HCEC 1CT (cell line): ENCODE results near the gene DHRS7B.

ENCODE experiments used
- DNase-seq: peaks from one replicate; pipeline ENCODE4 v3.0.0-alpha.2; 2017

The DHRS7B gene

DNA sequence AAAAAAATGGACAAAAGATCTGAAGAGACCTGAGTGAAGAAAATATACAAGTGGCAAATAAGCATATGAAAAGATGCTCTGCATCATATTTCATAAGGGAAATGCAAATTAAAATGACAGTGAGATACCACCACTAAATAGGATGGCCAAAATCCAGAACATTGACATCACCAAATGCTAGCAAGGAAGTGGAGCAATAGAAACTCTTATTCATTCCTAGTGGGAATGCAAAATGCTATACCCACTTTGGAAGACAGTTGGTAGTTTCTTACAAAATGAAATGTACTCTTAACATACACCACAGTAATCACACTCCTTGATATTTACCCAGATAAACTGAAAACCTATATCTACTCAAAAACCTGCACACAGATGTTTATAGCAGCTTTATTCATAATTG is 33.6 kb downstream of the DHRS7B start:
- DNase-seq: no peak

DNA sequence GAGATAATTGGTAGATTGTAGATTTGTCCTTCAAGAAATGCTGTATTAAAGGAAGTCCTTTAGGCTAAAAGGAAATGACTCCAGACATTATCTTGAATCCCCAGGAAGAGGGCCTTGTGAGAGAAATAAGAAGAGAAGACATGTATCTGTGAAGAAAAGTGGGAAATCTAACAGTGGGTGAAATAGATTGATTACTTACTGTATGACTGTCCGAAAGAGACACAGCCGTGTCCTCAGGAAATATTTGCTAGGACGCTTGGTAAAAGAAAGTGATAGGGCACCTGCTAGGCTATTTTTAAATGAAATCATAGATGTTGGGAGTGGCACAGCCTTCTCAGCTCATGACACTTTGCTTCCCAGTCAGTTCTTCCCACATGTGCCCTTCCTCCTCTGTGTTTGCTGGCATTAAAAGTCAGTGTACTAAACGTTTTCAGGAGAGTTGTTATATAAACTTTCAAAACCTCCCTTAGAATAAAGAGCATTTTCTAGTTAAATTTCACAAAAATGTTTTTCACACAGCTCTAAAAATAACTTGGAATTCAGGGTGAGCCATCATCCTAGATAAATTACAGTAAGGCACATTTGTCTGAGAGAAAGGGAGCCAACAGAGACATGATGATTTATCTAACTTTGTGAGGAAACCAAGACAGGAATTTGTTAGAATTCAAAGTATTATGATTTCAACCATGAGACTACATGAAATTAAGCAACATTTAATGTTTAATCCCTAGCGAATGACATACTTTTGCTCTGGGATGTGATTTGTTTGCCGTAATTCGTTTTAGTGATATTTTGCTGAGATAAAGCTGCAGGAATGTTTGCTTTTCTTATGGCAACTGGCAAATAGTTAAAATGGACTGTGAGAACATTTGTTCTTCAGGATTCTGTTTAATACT is 35.0 kb downstream of the DHRS7B start:
- DNase-seq: peak; percentile 30

DNA sequence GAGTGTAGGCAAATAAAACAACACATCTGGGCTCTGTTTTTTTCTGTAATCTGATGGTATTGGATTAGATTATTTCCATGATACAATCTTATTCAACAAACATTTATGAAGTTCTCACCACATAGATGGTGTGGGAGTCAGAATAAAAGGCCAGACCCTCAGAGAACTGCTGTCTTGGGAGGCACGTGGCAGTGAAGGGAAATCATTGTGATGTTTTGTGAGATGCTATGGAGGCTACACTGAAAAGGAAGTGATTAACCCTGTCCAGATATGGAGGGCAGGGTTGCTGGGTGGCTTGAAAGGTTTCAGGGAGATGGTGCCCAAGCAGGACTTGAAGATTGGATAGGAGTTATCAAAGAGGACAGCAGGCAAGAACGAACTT is 35.6 kb downstream of the DHRS7B start:
- DNase-seq: no peak

DNA sequence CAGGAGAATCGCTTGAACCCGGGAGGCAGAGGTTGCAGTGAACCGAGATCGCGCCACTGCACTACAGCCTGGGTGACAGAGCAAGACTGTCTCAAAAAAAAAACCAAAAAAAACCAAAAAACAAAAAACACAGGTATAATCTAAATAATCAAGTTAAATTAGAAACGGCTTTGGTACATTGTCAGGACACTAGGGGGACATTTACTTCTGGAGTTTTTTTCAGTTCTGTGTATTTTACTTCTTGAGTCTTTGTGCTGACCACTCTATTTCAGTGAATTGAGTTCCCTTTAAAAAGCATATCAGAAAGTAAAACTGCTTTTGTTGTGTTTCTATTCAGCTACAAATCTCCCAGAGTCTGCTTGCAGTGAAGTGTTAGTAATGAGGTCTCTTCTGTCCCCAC is 36.3 kb downstream of the DHRS7B start:
- no peak for DNase-seq

DNA sequence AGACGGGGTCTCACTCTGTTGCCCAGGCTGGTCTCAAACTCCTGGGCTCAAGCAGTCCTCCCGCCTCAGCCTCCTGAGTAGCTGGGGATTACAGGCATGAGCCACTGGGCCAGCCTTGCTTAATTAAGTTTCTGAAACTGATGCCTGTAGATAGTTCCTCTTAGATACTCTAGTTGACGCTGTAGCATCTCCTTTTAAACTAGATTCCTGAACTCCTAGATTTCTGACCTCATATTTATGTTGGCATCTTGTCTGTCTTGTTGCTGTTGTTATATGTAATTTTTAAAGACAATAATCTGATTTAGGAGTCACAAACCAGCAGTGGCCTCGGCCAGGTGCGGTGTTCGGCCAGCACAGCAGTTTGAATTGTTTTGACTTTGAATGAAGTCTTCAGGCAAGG is 37.5 kb downstream of the DHRS7B start:
- no peak for DNase-seq

DNA sequence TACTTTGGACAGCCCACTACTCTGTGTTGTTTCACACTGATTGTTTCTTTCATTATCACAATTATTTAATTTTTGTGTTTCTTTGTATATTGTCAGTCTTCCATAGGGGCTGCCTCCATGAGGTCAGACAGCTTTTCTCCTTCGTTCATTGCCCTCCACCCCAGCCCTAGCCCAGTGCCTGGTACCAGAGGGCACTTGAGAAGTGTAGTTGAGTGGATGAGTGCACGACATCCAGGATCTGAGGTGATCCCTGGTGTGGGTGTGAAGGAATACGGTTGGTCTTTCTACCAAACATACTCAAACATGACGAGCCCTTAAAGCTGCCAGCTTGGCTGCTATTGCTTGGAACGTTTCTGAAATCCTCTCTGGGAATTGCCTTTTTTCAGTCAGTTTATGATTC is 37.9 kb downstream of the DHRS7B start:
- no peak for DNase-seq

DNA sequence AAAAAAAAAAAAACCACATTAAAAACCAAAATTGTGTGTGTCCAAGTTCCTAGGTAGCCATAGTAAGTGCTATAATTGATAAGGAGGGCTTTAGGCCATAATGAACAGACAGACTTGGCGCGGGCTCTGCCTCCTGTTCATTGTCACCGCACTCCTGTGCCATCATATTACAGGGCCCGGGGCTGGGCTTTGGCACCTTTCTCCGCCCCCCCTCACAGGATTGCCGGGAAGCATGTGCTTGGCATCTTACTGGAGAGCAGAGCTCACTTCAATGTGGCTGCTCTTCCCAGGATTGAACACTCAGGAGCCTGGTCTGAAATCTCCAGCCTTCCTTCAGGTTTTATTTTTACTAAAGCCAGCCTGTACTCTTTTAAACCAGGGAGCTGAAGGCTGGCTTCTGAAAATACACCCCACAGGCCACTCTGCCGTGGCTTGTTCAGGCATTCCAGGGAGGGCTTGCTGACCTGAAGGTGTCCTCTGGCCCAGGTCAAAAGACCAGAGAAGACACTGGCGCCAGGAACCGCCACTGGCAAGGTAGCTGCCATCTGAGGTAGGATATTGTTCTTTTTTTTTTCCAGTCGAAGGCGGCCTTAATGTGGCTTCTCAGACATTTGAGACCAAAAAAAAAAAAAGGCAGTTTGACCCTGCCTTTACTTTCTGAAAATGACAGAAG is 39.3 kb downstream of the DHRS7B start:
- no peak for DNase-seq

DNA sequence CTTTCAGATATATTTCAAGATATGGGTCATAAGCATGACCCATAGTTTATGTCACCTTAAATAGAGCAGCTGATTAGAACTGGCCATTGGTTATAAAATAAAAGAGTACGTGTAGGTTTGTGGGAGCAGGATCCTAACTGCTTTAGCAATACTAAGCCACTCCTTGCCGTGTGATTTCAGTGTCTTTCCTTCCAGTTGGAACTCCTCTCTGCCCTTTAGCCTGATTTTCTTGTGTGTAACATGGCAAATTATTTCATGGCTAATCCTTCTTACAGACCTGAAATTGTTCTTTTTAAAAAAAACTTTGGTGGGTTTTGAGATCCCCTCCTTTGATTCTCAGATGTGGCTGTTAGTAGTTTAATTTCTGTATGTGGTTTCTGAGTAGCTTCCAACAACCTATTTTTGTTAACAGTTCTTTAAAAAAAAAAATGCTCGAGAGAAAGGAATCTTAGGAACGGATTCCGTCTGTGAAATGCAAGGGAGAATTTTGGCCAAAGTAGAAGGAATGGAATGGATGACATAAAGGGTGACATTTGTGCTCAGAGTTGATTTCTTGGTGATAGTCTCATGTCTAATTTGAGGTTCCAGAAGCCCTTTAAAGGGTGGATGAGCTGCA is 39.9 kb downstream of the DHRS7B start:
- no peak for DNase-seq

DNA sequence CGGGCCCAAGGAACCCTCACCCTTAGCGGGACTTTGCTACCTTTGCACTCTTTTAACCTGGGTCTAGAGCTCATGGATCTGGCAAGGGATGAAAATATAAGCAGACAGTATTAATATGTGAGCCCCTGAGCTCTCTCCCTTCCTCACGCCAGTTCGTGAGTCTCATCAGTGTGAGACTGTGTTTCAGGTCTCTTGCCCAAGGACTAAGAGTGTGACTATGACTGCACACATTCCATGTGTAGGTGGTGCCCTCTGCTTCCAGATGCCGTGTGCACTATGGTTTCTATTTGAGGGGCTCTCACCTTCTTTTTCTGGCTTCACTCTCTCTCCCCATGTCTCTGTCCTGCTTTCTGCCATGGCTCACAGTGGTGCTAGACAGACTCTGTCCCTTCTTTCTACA is 40.5 kb downstream of the DHRS7B start:
- DNase-seq: no peak

DNA sequence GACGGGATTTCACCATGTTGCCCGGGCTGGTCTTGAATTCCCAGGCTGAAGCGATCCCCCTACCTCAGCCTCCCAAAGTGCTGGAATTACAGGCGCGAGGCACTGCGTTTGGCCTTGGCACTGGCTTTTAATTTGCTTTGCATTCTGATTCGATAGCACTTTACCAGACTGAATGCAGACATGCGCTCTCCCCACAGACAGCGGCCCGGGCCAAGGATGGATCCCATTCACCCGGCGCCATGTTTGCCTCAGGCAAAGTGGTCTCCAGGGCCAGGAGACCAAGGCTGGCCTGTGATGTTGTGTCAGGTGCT is 41.7 kb downstream of the DHRS7B start:
- DNase-seq: no peak

DNA sequence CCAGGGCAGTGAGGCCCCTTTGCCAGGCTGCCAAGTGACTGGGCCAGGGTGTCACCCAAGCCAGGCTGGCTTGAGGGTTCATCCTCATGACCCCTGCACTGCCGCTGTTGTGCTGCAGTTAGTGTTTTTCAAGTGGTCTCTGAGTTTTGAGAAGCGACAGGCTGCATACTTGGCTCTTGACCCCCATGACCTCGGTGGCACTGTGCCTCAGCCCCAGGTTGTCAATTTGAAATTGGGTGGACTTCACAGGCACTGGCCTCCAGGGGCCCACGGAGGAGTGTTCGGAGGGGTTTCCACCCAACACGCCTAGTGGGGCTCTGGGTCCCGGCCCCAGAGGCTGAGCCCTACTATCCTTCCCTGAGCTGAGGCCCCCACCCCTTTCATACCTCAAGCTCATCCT is 42.7 kb downstream of the DHRS7B start:
- no peak for DNase-seq

DNA sequence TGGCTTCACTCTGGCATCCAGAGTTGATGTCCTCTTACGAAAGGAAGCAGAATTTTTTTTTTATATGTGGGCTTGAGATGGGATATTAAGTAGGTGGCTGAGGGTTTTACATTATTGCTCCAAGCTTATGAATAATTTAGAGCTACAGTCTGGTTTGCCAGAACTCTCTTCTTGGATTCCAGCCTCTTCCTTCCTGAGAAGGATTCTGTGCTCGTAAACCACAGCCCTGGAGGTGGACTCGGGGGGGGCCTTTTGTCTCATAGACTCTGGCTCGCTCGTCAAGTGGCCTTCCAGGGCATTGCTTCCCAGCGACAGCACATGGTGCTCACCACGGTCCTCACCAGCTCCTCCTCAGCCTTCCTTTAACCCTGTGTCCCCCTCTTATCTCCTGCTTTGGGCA is 44.0 kb downstream of the DHRS7B start:
- no peak for DNase-seq

DNA sequence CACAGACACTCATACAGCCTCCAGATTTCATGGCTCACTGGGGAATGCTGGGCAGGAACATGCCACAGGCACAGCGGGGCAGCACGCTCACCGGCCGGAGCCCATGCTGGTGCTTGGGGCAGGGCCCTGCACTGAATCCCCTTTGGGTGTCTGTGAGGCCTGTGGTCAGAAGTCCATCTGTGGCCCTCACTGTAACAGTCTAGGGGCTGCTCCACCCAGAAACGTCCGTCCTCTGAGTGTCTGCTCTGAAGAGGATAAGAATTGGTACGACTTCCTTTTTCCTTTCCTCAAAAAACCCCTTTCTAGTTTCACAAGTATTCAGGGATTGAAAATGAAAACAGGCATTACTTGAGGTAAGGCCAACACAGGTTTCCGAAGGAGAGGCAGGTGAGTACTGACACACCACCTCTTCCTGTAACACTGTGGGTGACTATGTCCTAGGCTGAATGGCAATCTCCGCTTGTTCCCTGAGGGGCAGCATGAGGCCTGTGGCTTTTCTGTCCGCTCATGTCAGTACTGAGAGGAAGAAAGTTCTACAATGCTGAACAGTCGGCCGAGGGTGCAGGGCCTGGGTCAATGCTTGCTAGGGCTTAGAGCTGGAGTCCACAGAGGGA is 44.7 kb downstream of the DHRS7B start:
- DNase-seq: no peak

DNA sequence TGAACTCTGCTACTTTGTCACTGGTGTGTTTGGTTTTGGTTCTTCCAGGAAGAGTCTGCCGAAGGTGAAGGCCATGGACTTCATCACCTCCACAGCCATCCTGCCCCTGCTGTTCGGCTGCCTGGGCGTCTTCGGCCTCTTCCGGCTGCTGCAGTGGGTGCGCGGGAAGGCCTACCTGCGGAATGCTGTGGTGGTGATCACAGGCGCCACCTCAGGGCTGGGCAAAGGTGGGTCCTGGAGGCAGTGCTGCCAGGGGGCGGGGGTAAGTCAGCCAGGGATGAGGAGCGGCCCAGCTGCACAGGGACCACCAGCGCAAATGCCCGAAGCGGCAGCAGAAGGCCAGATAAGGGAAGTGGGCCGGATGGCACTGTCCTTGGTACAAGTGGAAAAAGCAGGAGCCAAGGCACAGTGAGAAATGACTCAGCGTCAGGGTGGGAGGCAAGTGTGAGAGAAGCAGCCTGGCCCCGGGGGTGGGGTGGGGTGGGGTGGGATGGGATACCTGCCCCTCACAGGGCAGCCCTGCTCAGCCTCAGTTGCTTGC is 45.3 kb downstream of the DHRS7B start:
- no peak for DNase-seq

DNA sequence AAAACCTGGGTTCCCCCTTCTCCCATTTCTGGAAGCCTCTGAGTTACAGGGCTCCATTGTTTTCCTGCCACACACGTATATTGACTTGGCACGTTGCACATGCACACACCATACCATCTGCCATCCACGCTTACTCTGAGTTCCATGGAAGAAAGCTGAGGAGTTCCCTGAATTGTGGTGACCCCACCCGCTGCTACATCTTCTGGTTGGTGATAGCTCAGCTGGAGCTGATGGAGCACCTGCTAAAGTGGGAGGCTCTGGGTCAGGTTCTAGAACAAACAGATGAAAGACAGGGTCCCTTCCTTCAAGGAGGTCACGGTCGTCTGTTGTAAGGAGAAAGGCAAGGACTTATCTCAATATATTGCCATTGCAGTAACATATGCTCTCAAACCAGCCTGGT is 46.1 kb downstream of the DHRS7B start:
- DNase-seq: no peak

DNA sequence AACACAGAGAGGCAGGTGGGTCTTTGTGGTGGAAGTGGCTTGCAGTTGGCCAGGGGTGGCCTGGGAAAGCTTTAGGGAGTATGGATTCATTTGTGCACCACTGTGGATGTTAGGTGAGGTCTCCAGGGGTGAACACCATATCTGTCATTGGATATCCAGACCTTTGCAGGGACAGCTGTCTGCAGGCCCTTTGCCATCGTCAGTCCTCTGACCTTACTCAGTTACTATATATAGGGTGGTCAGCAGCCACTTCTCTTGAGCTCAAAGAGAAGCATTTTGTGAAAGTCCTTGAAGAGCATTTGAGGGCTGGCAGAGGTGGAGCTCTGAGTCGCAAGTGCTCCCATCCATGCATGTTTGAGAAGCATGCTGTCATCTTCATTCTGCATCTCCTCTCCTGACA is 46.8 kb downstream of the DHRS7B start:
- no peak for DNase-seq

DNA sequence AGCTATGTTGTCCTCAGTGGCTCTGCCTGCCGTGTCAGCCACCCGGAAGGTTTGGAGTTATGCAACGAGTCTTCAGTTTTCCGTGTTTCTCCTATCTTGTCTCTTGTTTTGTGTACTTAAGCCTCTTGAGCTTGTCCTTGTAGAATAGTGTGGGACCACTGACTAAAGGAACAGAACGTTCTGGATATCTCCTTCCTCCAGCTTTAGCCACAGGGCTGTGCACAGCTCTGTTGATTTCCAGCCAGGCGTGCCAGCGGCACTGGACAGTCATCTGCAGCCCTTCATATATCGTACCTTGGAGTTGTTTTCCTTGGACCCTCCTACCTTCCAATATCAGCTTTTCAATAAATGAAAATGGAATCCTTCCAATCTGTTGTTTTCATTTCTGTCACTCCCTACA is 47.4 kb downstream of the DHRS7B start:
- no peak for DNase-seq

DNA sequence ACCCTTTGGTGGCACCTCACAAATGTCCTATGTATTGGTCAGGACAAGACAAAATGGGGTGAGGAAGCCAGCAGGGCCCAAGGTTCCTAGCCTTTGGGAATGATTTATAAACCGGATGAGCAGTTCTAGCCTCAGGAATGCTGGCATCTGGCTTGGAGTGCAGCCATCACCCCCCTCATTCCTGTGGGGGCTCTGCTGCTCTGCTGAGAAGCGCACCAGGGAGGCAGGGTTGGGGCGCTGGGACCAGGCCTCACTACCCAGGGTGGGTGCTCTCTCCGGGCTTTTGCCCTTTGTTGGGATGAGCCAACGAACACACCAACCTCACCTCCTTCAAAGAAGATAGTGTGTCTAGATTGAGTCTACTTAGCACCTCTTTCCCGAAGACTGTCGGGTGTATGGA is 47.9 kb downstream of the DHRS7B start:
- DNase-seq: no peak

DNA sequence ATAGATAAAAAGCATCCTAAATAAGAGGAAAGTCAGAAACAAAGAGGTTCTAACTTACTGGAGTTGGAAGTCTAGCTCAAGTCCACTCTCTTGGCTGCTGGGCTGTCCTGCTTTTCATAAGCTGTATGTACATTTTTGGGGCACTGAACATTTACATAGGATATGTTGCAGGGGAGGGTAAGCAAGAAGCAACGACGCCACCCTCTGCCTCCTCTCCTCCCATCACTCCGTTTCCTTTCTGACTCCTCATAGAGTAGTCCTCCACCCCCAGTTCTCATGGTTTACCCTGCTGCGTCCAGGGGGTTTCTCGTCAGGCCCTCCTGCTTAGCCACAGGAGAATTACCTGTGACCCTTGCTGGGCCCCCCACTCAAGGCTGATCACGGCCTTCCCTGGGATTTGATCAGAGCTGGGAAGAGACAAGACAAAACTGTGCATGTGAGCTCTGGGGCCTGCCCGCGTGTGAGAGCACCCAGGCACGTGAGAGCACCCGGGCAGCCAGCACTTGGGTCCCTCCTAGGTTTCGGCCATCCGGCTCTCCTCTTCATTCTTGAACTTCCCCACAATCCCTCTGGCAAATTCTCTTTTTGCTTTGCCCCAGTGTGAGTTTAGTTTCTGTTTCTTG is 50.1 kb downstream of the DHRS7B start:
- DNase-seq: no peak

DNA sequence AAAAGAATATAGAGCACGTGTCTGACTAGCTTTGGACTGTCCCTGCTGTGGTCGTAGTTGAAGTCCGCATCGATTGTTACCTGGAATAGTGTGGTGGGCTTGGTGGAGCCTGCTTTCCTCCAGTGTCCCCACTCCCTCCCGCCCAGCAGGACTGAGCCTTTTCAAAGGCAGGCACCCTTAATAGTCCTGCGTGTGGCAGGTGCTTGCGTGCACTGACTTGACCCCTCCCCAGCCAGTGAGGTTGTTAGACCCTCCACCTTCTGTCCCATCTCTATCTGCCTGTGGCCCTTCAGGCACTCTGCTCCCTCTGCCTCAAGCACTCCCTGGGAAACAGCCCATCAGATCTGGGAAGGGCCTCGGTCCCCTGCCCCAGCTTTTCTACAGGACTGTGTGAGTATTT is 50.6 kb downstream of the DHRS7B start:
- no peak for DNase-seq

DNA sequence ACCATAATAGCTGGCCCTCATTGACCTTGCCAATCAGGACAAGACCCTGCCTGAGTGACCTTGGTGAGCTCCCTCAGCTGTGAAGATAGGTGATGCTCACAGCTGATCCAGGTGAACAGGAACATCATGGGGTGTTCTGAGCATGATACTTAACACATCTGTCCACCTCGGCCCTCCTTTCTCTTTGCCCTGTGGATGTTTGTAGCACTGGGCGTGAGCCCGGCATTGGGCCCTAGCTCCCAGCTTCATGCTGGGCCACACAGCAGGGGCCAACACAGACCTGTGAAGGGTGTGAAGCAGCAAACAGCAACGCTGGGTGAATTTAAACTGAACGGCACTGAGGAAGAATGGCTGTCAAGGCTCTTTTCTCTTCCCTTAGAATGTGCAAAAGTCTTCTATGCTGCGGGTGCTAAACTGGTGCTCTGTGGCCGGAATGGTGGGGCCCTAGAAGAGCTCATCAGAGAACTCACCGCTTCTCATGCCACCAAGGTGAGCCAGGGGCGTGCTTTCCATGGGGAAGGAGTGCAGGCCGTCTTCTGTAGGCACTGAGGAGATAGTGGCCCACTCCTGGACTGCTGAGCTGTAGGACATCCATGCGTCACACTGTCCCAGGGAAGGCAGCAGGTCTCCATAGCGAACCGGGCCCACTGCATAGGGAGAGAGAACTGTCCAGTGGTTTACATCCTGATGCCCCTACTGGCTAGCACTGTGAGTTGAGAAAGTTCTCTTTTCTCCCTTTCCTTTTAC is 51.3 kb downstream of the DHRS7B start:
- DNase-seq: no peak

DNA sequence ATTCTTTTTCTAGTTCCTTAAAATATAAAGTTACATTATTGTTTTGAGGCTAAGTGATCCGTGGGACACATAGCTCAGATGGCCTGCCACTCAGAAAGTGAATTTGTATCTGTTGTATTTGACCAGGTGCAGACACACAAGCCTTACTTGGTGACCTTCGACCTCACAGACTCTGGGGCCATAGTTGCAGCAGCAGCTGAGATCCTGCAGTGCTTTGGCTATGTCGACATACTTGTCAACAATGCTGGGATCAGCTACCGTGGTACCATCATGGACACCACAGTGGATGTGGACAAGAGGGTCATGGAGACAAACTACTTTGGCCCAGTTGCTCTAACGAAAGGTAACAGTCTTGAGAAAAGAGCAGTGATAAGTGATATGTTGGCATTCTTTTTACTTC is 56.7 kb downstream of the DHRS7B start:
- DNase-seq: no peak
